Inflammatory macrophage treated with lipopolysaccharide for 1 hour (primary cell): ENCODE results near the gene PGAP1.
"Not testable (repeated sequence)": the region's sequence is repeated elsewhere in the genome, so short reads cannot be mapped to it uniquely, and the experiment has no call there.

Source experiments
- DNase-seq, 2 donors: peaks; one replicate each; pipeline ENCODE4 v3.0.0-alpha.2; 2020 to 2022

Gene PGAP1

DNA sequence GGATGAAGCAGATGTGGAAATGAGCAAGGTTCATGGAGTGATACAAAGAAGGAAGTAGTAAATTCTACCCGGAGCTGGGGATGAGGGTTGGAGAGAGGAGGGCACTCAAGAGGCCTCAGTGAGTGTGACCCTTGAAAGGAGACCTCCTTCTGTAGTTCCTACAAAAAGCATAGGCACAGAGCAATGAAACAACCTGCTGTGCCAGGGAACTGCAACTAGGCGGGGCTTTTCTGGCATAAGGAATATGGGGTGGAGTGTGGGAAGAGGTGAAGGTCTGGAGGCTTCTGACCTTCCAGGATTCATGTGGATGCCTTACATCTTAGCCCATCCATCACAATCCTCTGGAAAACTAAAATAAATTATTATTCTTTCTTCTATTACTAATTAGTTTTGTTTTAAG, 25.5 kb upstream of the PGAP1 start:
- no peak for DNase-seq

DNA sequence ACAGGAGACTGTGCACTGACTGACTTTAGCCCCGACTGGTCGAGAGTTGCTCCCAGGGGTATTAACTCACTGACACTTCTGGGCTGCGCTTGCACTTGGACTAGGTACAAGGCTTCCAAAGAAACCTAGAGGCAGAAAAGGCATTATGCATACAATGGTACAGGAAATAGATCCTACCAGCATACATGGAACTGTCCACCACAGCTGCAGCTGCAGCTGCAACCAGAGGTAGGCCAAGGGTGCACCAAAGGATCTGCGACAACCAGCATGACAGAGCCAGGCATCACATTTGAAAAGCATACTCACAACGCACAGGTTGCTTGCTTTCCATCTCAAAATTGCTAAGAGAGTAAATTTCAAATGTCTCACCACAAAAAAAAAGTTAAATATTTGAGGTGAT, 22.6 kb upstream of the PGAP1 start:
- no peak for DNase-seq

DNA sequence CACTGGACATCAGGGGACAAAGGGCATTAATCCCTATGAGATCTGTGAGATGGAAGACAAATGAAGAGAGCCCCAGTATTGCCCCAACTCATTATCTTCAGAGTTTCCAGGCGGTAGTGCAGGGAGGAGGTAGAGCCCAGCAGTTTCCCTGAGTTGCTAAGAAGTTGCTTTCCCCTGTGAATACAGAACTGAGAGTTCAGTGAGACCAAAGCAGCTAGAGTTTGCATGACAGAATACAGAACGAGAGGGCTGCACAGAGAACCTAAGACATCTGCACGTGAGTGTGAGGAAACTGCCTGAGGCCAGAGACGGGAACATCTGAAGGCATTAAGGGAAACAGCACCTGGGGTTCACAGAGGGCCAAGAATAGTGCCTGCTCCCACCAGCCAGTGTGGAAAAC, 18.1 kb upstream of the PGAP1 start:
- DNase-seq: no peak

DNA sequence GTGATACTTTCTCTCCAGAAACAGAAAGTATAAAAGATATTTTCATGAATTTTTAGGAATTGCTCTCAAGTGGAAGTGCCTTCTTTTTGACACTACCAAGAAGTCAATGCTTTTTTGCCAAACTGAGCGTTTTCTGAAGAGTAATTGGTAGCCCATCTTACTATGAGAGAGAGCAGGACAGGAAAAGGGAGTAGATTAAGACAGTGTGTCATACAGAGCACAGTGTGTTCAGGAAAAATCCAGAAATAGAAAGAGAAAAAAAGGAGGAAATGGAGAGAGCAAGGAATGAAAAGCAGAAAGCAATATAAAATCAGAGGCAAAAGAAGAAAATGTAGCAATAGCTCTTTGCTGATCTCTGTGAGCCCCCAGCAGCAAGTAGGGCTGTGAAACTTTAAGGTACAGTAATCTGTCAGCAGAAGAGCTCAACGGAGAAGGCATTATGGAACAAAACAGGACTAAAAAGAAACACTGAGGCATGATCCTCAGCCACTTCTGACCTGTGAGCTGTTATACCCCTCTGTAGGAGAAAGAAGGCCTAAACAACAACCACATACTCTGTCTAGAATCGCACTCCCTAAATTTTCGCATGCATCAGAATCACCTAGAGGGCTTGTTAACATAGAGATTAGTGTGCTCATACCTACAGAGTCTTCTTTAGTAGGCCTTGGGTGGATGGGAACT, 15.0 kb upstream of the PGAP1 start:
- no peak for DNase-seq

DNA sequence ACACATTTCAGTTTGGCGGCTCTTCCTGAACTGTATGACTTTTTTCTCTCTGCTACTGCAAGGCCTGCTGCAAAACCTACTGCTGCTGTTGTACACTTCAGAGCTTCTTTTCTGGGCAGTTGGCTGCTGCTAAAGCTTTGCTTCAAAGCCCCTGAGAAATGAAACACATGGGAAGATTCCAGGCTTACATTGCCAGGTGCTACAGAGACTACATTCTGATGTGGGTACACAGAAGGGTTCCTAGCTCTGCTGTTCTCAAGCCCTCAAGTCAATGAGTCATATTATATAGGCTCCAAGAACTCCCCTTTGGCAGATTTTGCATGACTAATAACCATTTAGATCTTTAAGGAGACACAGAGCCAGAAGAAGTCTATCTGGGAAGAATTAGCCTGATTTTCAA, 12.9 kb upstream of the PGAP1 start:
- no peak for DNase-seq

DNA sequence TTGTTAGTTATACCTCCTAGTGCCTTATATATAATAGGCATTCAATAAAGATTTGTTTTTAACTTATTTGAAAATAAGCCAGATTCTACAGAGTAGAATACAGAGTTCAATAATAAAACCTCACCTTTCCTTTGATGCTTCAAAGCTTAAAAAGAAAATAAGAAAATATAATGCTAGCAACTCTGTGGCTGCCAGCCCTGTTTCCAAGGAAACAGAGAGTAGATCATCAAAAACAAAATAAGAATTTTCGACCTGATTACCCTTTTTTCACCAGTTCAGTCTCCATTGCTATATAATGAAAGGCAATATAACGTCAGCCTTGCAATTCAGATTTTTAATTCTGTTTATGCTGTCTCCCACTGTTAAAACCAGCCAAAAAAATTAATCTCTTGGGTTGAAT, 8.9 kb upstream of the PGAP1 start:
- no peak for DNase-seq

DNA sequence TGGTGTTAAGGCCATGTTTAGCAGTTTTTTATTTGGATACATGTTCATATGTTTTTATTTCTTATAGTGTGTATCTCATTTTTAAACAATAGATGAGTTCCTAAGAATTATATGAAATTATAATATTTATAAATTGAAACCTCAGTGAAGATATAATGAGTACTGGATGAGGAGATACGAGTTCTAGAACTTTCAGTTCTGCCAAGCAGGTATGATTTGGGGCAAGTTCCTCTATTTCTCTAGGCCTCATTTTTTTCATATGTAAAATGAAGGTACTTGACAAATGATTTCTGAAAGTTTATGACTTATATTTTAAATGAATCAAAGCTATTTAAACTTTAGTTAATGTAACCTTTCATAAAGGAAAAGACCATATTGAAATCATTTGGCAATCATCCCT, 8.2 kb upstream of the PGAP1 start:
- no peak for DNase-seq

DNA sequence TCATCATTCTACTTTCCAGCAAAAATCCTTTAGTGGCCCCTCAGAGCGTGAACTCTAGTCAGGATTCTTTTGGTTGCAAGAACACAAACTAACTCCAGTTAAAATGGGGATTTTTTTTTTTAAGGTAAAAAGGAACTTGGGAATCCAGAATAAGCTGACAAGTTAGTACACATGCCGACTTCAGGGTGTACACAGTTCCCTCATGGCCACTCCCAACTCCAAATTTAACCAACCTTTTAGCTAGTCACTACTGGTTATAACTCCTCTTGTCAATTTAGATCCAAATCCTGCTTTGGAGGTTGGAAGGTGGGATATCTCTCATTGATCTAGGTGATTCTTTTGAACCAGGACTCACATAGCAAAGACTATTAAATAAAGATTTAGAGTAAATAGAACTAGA, 5.0 kb upstream of the PGAP1 start:
- no peak for DNase-seq

DNA sequence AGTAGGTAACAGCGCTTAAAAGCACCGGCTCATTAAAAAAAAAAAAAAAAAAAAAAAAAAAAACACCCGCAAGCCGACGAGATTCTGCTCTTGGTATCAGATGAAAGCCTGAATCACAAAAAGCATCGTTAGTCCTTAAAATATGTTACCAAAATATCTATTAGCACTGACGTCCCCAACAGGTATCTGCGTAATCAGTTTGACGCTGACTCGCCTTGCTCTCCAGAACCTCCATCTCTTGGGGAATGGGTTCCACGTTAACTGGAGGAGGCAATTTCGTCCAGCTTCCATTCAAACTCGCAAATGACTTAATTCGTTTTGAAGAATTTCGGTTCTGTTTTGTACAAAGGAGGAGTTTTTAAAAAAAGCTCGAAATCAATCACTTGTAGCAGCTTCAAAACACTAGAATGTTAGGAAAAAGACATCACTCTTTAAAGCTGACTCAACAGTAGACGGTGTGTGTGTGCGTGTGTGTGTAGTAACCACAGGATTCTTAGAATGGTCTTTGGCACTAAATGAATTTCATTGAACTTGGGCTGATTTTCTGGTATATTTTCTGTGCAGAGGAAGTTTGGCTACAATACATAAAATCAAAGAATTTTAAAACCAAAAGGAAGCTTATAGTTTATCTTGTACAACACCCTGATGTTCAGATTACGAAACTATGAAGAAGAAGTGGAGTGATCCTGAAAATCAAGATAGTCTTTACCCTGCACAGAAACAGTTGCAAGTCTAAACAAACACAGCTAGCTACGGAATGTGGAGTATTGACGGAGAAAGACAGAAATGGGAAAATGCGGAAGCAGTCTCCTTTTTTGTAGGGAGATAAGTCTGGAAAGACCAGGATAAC, 1.1 kb upstream of the PGAP1 start:
- DNase-seq: peak; percentile 20 to 25

DNA sequence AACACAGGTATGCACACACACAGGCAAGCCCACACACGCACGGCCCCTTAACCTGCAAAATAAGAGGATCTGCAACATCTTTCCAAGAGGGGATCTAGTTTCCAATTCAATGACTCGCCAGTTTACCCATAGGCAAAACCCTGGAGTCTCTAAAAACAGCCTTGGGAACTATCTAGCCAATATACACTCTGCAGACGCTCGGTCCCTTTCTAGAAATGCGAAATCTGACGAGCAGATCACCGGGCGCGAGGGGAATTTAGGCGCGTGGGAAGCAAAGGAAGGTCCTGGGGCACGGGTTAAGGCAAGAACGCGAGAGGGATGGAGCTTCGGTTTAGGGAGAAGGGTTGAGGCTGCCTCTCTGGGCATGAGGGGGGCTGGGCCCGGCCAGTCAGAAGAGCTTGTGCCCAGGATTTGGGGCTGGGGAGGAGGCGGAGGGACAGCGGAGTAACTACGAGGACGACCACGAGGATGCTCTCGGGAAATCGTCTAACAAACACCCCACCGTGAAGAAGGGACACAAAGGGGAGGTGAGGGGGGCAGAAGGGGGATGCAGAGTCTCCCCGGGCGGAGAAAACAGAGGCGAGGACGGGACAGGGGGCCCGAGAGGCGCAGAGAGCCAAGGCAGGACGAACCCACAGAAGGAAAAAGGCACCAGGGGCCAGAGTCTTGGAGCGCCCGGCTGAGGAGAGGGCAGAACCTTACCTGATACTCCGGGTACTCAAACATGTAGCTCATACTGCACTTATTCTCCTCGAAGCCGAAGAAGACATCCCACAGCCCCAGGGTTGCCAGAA, 542 bp downstream of the PGAP1 start:
- peak; percentile 44 to 57 for DNase-seq

DNA sequence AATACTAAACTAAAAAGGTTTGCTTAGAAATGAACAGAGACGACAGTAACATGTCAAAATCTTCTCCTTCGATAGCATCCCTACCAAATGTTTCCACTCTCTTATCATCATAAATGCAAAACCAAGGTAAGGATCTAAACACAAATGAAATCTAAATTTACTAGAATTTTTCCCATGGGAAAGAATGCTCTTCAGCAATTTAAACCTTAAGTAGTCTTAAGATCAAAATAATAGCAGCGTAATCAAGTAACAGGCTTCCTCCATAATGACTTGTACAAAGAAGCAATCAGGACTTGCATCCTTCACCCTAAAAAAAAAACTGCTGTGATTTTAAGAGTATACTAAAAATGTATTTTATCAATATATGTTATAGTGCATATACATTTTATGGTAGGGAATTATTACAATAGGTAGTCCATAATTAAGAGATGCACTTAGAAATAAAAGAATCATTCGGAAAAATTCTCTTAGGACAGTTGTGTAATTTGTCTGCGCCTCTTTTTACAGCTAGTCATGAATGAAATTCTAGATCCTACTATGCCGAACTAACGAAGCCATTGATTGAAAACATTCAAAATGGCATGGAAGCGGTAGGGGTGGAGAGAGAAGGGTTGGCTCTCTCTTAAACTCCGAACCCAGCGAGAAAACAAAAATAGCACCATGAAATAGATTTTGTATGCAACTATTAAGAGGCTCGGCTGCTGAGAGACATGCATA, 1.3 kb downstream of the PGAP1 start:
- DNase-seq: no peak

DNA sequence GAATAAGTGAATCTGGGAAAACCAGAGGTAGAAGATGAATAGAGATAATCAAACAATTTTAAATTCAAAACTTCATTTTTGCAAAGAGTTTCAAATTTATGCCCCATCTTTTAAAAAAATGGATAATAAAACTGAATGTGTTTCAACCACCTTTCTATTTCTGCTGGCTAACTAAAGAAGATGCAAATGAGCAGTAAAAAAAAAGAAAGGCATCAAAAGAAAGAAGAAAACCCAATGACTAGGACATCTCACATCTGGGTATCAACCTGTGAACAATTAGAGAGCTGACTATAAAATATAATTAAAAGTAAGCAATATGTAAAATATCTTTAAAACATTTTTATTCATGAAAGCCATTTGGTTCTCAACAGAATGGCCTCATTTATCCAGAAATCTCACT, 2.5 kb downstream of the PGAP1 start:
- DNase-seq: no peak

DNA sequence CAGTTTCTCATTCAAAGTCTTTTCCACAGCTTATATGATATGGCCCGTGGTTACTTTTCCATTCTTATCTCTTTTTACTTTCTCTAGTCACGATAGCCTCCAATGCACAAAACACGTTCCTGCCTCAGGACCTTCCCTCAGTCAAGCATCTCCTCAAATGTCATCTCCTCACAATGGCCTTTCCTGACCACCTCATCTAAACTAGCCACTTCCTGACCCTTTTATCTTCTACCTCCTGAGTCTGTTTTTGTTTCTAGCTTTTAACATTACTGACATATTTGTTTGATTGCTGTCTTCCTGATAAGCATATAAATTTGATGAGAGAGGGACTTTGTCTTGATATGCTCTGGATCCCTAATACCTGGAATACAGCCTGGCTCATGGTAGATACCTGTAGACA, 7.6 kb downstream of the PGAP1 start:
- no peak for DNase-seq

DNA sequence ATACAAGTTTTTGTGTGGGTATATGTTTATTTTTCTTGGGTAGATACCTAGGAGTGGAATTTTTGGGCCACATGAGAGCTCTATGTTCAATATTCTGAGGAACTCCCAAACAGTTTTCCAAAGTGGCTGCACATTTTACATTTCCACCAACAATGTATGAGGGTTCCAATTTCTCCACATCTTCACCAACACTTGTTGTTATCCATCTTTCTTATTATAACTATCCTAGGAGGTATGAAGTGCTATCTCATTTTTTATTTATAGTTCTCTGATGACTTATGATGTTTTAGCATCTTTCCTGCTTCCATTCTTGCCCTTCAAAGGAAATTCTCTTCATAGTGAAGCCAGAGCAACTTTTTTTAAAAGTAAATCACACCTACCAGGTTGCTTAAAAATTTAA, 8.7 kb downstream of the PGAP1 start:
- DNase-seq: no peak

DNA sequence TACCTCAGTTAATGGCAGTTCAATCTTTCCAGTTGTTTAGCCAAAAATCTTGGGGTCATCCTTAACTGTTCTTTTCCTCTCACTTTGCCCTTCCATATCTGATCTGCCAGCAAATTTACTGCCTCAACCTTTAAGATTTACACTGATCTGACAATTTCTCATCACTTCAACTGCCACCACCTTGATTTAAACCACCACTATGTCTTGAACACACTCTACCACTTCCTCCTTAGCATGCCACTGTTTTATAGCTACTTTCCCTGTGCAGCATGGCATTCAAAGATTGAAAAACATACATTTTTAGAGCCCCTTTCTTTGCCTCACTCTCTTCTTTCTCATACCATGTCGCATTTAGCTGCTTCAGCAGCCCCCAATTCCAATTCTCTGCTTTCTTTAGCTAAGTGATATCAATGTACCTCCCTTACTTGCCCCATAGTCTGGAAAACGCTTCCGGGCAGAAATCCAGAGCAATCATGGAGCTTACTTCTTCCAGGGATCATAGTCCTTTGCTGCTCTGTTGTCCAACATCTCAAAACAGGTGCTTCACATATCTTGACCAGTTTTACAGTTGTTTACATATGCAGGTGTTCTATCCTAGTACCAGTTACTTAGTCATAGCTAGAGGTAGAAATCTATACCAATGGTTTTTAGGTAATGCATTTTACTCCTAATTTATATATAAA, 10.9 kb downstream of the PGAP1 start:
- no peak for DNase-seq

DNA sequence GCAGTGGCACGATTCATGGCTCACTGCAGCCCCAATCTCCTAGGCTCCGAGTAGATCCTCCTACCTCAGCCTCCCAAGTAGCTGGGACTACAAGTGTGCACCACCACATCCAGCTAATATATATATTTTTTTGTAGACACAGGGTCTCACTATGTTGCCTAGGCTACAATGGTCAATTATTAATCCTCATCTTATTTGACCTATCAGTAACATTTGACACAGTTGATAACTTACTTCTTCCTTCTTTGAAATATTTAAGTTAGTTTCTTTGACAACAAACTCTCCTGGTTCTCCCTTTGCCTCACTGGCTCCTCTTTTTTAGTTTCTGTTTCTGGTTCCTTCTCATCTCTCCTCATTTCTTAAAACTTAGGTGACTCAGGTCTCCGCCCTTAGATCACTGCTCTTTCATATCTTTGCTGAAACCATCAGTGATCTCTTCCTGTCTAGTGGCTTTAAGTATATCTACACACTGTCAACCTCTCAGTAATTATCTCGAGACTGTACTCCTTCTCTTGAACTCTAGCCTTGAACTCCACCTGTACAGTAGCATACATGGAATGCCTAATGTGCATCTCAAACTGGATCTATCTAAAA, 11.5 kb downstream of the PGAP1 start:
- peak; percentile 17 to 45 for DNase-seq

DNA sequence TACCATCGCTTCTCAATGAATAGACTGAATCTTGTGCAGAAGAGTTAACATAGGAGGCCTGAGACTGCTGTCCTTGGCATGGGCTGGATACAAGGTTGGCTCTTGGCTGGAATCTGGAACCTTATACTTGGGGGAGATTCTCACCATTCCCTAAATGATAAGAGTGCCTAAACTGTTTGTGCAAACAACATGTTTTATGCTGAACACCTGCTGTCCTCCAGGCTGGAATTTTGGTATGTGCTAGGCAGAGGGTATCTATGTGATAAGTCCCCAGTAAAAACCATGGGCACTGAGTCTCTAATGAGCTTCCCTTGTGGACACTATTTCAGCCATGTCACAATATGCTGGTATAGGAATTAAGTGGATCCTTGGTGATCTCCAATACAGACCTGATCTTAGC, 12.8 kb downstream of the PGAP1 start:
- DNase-seq: no peak

DNA sequence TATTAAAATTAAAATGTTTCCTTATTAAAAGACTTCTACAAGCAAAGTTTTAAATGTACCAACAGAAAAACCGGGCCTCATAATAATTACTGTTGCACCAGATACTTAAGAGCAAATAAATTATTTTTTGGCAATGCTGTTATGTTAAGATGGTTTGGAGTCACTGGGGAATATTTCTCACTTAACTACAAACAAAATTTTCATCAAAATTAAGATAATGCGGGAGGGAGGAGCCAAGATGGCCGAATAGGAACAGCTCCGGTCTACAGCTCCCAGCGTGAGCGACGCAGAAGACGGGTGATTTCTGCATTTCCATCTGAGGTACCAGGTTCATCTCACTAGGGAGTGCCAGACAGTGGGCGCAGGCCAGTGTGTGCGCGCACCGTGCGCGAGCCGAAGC, 21.1 kb downstream of the PGAP1 start:
- DNase-seq: not testable (repeated sequence)

DNA sequence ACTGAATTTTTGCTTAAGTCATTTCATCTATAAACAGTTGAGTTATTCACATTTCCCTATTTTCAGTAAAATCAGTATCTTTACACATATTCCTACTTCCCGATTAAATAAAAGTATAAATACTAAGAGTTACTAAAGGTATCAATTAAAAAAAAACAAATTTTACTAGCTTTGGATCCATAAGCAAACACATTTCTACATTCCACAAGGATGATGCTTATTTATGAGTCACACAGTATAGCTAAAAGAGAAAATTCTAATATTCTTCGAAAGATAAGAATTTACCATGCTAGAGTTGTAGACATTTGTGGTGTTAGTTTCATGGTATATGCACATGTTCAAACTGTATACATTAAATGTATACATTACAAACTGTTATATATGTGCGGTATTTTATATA, 23.7 kb downstream of the PGAP1 start:
- no peak for DNase-seq

DNA sequence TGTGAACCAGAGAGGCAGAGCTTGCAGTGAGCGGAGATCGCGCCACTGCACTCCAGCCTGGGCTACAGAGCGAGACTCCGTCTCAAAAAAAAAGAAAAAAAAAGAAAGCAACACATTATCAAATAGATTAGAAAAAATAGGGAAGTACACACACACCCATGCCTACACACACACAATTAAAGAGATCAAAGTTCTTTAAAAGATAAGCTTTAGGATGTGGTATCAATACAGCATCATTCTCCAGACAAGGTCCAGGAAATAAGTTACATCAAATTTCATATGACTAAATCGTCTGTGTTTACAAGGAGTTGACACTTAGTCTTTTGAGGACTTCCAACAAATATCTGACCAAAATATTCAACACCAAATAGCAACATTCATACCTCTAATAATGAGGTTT, 25.7 kb downstream of the PGAP1 start:
- no peak for DNase-seq

DNA sequence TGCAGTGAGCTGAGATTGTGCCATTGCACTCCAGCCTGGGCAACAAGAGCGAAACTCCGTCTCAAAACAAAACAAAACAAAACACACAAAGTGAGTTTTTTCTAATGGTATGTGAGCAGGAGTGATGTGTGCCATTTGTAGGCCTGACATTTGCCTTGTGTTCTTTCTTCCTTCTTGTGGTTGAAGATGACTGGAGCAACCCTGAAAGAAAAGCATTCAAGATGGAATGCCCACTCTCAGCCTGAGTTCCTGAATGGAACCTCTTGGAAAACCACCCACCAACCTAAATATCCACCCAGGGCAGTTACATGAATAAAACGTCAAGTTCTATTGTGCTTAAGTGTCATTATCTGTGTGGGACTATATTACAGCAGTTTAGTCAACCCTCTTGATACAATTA, 26.5 kb downstream of the PGAP1 start:
- DNase-seq: no peak

DNA sequence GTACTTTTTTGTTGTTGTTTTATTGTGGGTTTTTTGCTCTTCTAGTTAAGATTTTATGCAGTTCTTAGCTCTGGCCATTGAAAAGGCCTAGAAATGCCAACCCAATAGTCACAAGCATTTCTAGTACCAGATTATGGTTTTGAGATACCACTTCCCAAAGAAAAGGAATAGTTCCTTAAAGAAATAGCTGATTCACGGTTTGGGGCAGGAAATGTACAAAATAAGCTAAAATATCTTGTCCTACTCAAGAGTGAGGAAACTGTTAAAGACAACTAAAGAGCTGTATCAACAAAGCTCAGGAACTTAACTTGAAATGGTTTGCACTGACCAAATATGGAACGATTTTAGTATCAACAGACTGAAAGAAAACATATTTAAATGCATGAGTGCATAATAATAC, 35.4 kb downstream of the PGAP1 start:
- DNase-seq: peak; percentile 3 to 10
